ENCODE results near the gene EGF. TPM values are rescaled to one million over a fixed set of nuclear protein-coding genes. Genes with fewer than 3 reads are reported as not detected.
"Not testable (repeated sequence)": the region's sequence is repeated elsewhere in the genome, so short reads cannot be mapped to it uniquely, and the experiment has no call there.

The EGF gene
- total RNA-seq, 1 experiment from 2014 or later = 0.06 TPM

DNA sequence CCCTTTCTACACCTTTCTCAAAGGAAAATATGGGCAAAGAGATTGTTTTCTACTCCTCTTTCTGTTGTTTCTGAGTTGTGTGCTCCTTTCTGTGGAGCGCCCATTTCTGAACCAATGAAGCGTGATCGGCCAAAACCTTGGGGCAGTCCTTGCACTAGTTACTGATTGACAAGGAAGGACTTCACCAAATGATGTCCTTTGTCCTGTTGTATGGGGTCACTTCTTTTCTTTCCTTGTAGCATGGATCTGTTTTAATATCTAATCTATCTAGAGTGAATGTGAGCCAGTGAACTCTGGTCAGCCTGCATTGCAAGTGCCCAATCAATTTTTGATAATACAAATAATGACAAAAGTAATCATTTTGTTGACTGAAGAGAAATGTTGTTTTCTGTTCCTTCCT is 94.5 kb downstream of the EGF start:
- DNase-seq = no peak
- no peak overlapping the region for H3K27ac ChIP-seq
- peaks cover 28% of the 10 kb centered on the region for H3K4me1 ChIP-seq
- no peaks in the 10 kb centered on the region for H3K27me3 ChIP-seq
- no peak overlapping the region for H3K4me3 ChIP-seq
- no peaks in the 10 kb centered on the region for H3K9me3 ChIP-seq (replicated peaks)
- H3K36me3 ChIP-seq = no peaks in the 10 kb centered on the region

DNA sequence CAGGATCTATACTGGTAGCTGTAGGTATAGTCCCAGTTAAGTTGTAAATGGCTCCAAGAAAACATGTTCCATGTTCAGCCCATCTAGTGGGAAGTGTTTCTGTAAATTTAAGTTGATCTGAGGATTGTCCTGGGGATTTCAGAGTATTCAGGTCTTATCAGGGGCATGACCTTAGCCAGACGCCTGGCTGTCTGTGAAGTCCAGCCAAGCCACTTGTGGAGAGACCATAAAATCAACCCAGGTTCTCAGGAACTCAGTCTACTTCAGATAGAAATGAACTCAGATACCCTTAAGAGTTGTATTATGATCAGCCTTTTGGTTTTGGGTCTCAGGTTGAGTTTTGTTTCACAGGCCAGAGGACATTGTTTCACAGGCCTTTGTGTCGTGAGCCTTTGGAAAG is 95.9 kb downstream of the EGF start:
- peaks cover 28% of the 10 kb centered on the region for H3K4me1 ChIP-seq
- no peak for DNase-seq
- H3K27ac ChIP-seq = peak overlapping the region; percentile 28
- no peak overlapping the region for H3K4me3 ChIP-seq
- H3K36me3 ChIP-seq = no peaks in the 10 kb centered on the region
- H3K27me3 ChIP-seq = no peaks in the 10 kb centered on the region
- H3K9me3 ChIP-seq (replicated peaks) = no peaks in the 10 kb centered on the region

DNA sequence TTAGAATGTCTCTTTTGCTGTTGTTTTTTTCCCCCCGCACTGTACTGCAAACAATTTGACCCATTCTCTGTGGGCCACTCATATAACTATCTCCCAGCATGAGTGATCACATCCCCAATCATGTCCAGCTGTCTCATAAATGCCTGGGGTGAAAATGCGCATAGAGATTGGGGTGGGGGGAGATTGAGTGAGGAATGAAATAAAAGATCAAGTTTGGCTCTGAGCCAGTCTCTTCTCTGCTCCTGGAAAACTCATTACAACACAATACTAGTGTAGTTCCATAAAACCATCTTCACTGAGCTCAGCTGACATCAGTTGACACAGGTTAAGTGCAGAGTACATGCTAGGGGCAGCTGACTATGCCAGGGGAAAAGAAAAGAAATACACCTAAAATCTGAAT is 96.9 kb downstream of the EGF start:
- H3K27ac ChIP-seq = peak overlapping the region; percentile 28
- peaks cover 28% of the 10 kb centered on the region for H3K4me1 ChIP-seq
- no peaks in the 10 kb centered on the region for H3K27me3 ChIP-seq
- no peak overlapping the region for H3K4me3 ChIP-seq
- DNase-seq = peak; percentile 70 to 89
- H3K36me3 ChIP-seq = no peaks in the 10 kb centered on the region
- H3K9me3 ChIP-seq (replicated peaks) = no peaks in the 10 kb centered on the region

DNA sequence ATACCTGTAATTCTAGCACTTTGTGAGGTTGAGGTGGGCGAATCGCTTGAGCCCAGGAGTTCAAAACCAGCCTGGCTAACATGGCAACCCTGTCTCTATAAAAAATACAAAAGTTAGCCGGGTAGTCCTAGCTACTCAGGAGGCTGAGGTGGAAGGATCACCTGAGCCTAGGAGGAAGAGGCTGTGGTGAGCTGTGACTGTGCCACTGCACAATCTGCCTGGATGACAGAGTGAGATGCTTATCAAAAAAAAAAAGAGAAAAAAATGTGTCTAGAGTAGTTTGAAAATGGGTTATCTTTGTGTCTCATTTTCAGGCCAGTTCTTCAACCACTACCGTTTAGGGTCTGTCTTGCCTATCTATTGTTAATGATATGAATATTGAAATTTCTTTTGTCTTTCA is 98.1 kb downstream of the EGF start:
- DNase-seq = no peak
- Histone ChIP-seq H3K4me1 (peaks cover 25% of the 10 kb centered on the region), H3K4me3 (no peak overlapping the region), H3K36me3 (no peaks in the 10 kb centered on the region), H3K27ac (no peak overlapping the region), H3K9me3 (replicated peaks) (no peaks in the 10 kb centered on the region), H3K27me3 (no peaks in the 10 kb centered on the region)

DNA sequence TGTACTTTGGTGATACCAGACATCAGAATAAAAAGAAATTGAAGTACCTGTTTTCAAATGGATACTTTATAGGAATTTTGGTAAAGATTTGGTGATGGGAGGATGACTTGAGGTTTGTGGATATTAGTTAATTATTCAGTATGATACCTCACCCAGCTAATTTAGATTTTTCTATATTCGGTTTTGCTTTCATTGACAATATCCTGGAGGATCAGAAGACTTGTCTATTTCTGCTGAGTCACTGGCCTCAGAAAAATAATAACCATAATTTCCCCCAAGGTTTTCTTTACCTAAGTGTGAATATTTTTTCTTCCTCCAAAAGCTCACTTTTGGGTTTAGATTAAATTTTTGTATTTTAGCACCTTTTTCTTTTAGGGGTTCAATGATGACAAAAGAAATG is 100.2 kb downstream of the EGF start:
- Histone ChIP-seq H3K27ac (no peak overlapping the region), H3K27me3 (no peaks in the 10 kb centered on the region), H3K9me3 (replicated peaks) (0 out of 2 replicates have a peak, but pooled peaks cover 3% of the 10 kb centered on the region), H3K36me3 (no peaks in the 10 kb centered on the region), H3K4me1 (peaks cover 21% of the 10 kb centered on the region), H3K4me3 (no peak overlapping the region)
- no peak for DNase-seq

DNA sequence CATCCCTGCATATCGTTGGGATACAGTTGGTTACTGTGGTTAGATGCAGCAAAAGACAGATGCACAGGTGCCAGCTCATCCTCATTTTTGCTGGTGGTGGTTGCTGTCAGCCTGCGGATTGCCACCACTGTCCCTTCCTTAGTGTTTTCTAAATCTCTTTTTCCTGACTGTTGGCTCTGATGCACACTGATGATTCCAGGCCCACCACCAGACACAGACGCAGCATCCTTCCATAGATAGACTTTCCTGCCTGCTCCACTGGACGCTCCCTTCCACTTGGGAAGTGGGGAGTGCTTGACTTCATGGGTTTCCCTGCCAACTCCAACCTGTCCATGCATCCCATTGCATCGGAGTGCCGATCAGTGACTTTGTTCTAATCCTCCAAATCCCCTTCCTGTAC is 101.5 kb downstream of the EGF start:
- H3K4me1 ChIP-seq = peaks cover 8% of the 10 kb centered on the region
- no peaks in the 10 kb centered on the region for H3K36me3 ChIP-seq
- H3K9me3 ChIP-seq (replicated peaks) = 0 out of 2 replicates have a peak, but pooled peaks cover 3% of the 10 kb centered on the region
- no peak overlapping the region for H3K27ac ChIP-seq
- H3K27me3 ChIP-seq = no peaks in the 10 kb centered on the region
- H3K4me3 ChIP-seq = no peak overlapping the region
- DNase-seq = no peak

DNA sequence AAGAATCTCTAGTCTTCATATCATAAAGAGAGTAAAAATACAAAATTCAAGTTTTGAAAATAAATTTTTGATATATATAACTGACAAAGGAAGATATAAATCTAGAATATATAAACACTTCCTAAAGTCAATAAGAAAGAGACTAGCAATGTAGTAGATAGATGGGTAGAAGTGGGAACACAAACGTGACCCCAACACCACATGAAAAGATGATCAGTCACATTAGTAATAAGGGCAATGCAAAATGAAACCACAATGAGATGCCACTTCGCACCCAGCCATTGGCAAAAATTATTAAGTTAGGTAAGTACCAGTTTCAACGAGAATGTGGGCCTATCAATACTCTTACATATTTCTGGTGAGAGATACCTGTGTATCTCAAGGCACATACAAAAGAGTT is 106.5 kb downstream of the EGF start:
- no peak for DNase-seq
- H3K36me3 ChIP-seq = no peaks in the 10 kb centered on the region
- H3K27me3 ChIP-seq = no peaks in the 10 kb centered on the region
- H3K4me1 ChIP-seq = peaks cover 9% of the 10 kb centered on the region
- H3K27ac ChIP-seq = no peak overlapping the region
- H3K4me3 ChIP-seq = no peak overlapping the region
- 0 out of 2 replicates have a peak, but pooled peaks cover 3% of the 10 kb centered on the region for H3K9me3 ChIP-seq (replicated peaks)

DNA sequence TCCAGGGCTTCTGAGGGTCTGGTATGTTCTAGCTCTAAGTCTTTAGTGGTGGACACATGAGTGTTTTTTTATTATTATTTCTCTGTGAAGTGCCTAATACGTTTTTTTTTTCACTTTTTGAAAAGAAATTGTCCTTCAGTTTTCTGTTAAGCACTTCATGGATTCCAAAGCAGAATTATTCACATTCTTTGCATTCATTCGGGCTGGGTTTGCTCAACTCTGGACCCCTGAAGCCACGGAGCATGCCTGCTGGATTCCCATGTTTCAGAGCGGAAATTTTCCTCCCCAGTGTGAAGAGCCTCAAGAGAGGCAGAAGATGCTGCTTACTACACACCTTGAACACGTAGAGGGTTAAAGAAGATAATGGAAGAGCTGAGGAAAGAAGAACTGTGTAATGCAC is 107.5 kb downstream of the EGF start:
- H3K36me3 ChIP-seq = no peaks in the 10 kb centered on the region
- peaks cover 9% of the 10 kb centered on the region for H3K4me1 ChIP-seq
- H3K4me3 ChIP-seq = no peak overlapping the region
- no peaks in the 10 kb centered on the region for H3K27me3 ChIP-seq
- no peak for DNase-seq
- H3K27ac ChIP-seq = no peak overlapping the region
- 0 out of 2 replicates have a peak, but pooled peaks cover 3% of the 10 kb centered on the region for H3K9me3 ChIP-seq (replicated peaks)

DNA sequence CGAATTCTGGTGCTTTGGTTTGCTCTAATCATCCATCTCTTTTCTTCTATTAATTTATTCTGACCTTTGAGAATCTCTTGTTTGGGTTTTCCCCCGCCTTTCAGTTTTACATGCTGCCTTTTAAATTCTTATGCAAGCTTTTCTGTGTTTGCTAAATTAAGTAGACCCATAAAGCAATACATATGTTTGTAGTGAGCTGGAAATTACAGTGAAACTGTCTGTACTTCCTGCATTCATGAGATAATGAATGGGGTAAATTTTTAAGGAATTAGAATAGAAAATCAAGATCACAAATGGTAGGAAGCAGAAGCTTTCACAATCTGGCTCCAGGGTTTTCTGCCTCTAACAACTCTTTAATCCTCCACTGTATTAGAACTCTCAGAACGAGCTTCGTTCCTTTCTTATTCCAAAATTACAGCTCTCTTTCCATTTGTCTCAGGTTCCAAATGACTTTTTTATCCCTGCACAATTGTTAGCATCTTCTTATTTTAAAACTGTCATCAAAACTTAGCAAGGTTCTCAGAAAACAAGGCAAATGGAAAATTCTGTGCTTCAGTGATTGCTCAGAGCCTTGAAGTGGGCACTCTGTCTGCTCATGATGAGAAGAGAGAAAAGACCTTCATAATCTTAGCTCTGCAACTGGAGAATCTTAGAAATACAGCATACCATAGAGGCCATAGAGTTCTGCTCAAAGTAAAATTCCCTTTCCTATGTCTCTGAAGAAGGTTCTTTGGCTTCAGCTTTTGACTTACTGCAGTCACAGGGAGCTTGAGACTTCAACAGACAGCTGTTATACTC is 108.2 kb downstream of the EGF start:
- no peaks in the 10 kb centered on the region for H3K27me3 ChIP-seq
- peaks cover 9% of the 10 kb centered on the region for H3K4me1 ChIP-seq
- H3K9me3 ChIP-seq (replicated peaks) = 0 out of 2 replicates have a peak, but pooled peaks cover 3% of the 10 kb centered on the region
- H3K36me3 ChIP-seq = no peaks in the 10 kb centered on the region
- H3K27ac ChIP-seq = no peak overlapping the region
- no peak for DNase-seq
- H3K4me3 ChIP-seq = no peak overlapping the region

DNA sequence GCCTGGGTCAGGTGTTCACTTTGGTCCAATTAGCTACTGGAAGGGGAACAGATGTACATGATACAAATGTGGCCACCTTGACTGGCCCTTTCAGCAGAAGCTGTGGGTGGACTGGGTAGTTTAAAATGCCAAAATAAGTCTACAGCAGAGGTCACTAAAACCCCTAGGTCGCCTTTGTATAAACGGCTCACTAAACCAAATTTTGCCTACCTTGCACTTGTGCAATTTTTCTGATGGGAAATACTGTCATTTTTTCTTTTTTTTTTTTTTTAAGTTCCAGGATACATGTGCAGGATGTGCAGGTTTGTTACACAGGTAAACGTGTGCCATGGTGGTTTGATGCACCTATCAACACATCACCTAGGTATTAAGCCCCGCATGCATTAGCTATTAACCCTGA is 109.8 kb downstream of the EGF start:
- H3K27ac ChIP-seq = no peak overlapping the region

DNA sequence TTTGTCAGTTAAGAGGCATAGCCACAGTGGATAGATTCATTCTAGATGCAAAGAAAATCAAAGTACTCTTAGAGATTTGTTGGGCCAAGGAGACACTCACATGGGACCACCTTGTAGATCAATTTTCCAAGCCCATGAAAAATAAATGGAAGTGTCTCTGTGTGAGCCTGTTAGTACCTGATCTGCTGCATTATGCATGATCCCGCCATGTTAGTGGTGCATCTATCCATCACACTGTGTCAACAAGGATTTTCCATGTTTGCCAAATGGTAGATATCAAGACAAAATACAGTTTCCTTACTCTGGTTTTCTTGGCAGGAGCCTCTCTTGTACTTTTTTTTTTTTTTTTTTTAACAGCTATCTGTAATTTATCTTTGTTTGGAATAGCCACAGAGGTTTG is 112.4 kb downstream of the EGF start:
- Histone ChIP-seq H3K9me3 (replicated peaks) (no peaks in the 10 kb centered on the region), H3K4me3 (no peak overlapping the region), H3K4me1 (peaks cover 9% of the 10 kb centered on the region), H3K27ac (no peak overlapping the region), H3K36me3 (no peaks in the 10 kb centered on the region), H3K27me3 (no peaks in the 10 kb centered on the region)
- DNase-seq = no peak

More for the DNA sequence above, 109.8 kb downstream of the EGF start:
- Histone ChIP-seq H3K9me3 (replicated peaks) (no peaks in the 10 kb centered on the region), H3K4me1 (peaks cover 9% of the 10 kb centered on the region), H3K36me3 (no peaks in the 10 kb centered on the region), H3K27me3 (no peaks in the 10 kb centered on the region), H3K4me3 (no peak overlapping the region)
- DNase-seq = no peak

DNA sequence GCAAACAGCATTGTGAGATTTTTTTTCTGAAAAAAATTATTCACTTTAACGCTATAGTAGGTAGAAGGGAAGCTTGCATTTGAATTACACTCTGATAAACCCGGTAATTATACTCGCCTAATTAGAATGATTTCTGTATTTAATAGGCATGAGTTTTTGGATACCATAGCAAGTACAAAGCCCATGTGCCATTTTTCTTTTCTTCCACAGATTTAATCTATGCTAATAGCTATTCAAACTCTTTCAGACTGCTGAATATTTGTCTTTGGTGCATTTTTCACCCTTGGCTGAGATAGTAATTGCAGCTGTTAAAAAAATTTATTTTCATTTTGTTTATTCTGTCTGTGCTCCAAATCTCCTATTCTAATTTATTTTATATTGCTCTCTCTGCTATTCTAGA is 113.0 kb downstream of the EGF start:
- Histone ChIP-seq H3K9me3 (replicated peaks) (no peaks in the 10 kb centered on the region), H3K4me3 (no peak overlapping the region), H3K27me3 (no peaks in the 10 kb centered on the region), H3K27ac (no peak overlapping the region), H3K4me1 (peaks cover 4% of the 10 kb centered on the region), H3K36me3 (no peaks in the 10 kb centered on the region)
- no peak for DNase-seq

DNA sequence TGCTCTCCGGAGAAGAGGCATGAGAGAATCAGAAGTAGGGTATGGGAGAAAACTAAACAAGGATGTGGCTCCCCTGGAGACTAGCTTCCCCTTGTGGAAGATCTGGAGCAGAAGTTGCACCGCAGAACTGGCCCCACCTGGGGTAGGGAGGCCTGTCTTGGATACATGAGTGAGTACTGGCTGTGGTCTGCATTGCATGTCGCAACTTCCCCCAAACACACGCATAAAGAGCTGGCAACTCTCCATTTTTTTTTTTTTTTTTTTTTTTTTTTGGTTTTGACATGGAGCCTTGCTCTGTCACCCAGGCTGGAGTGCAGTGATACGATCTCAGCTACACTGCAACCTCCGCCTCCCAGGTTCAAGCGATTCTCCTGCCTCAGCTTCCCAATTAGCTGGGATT is 119.9 kb downstream of the EGF start:
- H3K4me1 ChIP-seq = no peaks in the 10 kb centered on the region
- H3K4me3 ChIP-seq = no peak overlapping the region
- DNase-seq = no peak
- H3K9me3 ChIP-seq (replicated peaks) = no peaks in the 10 kb centered on the region
- H3K36me3 ChIP-seq = no peaks in the 10 kb centered on the region
- H3K27ac ChIP-seq = no peak overlapping the region
- H3K27me3 ChIP-seq = no peaks in the 10 kb centered on the region

DNA sequence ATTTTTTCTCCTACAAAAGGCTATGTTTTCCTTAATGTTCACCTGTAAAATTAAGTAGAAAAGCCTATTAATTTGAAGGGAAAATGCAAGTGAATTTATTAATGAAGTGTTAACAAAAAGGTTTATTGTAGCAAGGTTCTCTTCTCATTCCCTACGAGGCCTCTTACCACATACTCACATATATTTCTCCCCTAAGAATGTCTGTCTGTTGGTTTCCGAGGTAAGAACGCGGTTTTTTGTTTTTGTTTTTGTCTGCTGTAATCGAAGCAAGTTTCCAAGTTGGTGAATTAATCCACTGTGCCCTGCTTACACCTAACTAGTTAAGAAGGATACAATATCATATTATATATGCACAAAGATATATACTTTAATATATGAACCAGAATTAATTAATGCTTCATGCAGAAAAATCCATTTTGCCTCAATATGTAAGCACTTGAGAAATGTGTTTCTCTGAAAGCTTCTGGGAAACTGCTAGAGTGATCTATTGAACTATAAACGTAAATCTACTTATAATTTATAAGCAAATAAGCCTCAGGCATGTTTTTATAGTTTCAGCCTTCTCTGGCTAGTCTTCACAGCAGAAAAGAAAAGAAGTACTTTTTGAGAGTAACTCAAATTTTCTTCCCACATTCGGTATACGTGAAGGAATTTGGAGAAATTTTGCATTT is 120.8 kb downstream of the EGF start:
- Histone ChIP-seq H3K4me1 (no peaks in the 10 kb centered on the region), H3K36me3 (no peaks in the 10 kb centered on the region), H3K27me3 (no peaks in the 10 kb centered on the region), H3K27ac (no peak overlapping the region), H3K4me3 (no peak overlapping the region), H3K9me3 (replicated peaks) (no peaks in the 10 kb centered on the region)
- no peak for DNase-seq

DNA sequence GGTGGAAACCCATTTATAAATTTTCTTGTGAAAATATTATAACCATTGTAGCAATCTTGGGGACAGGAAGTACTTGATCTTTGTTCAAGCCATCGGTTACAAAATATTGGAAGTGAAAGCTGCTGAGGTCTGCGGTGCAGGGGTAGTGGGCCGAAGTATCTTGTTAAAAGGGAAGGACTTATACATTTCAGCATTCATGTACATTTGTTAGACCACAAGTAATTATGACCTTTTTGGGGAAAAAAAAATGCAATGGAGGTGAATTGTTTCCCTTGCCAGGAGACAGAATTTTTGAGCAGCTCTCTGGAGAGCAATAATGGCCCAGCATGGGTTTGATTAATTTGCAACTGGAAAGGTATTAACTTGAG is 121.3 kb downstream of the EGF start:
- DNase-seq = no peak
- Histone ChIP-seq H3K36me3 (no peaks in the 10 kb centered on the region), H3K27ac (no peak overlapping the region), H3K27me3 (no peaks in the 10 kb centered on the region), H3K9me3 (replicated peaks) (no peaks in the 10 kb centered on the region), H3K4me3 (no peak overlapping the region), H3K4me1 (no peaks in the 10 kb centered on the region)

DNA sequence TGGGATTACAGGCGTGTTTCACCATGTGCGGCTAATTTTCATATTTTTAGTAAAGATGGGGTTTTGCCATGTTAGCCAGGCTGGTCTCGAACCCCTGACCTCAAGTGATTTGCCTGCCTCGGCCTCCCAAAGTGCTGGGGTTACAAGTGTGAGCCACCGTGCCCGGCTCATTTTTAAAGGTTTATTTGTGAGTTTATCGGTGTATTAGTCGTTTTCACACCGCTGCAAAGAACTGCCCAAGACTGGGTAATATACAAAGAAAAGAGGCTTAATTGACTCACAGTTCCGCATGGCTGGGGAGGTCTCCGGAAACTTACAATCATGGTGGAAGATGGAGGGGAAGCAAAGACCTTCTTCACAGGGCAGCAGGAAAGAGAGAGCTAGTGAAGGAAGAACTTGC is 126.5 kb downstream of the EGF start:
- H3K27me3 ChIP-seq; H3K9me3 ChIP-seq (replicated peaks); H3K36me3 ChIP-seq; DNase-seq; H3K4me1 ChIP-seq; H3K27ac ChIP-seq; H3K4me3 ChIP-seq: not testable (repeated sequence)
